Measurements from ENCODE around the gene NF2.

NF2 gene

DNA sequence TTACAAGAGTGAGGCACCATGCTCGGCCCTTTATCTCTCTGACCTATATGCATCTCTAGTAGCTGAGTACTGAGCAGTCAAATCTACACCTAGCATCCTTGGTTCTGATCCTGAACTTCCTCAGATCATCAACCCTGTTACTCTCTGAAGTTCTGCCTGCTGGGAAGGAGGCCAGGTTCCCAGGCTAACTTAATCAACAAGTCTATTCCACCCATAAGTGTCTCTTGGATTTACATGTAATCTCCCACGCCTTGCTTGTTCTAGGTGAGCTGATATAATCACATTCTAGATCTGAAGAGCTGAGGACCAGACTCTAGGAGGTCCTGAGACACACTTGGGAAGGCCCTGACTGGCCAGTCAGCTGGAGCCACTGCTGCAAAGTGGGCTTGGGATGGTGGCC, 138.5 kb downstream of the NF2 start:
- DNase-seq (ENCODE audit: low read depth, low spot score), result no peak

GRCh38 chr22:29742326-29742725, 138.9 kb downstream of the NF2 start:
- DNase-seq (ENCODE audit: low read depth, low spot score), result no peak

DNA sequence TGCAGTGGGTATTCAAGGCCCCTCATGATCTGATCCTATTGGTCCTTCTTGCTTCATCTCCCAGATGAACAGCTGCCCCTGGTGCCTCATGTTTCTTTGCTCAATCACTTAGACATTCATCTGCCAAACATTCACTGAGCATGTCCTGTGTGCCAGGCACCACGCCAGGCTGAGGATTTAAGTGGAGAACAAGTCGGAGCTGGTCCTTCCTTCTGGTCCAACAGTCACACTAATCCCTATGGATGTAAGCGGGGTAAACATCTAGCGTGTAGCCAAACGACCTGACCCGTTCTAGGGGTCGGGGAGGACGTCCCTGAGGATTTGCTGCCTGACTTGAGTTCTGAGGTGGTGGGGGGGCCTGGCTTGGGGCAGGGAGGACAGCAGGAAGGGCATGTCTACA, 141.5 kb downstream of the NF2 start:
- no peak for DNase-seq (ENCODE audit: low read depth, low spot score)

- DNase-seq (ENCODE audit: low read depth, low spot score), result no peak
These were observed 144.4 kb downstream of the NF2 start for GRCh38 chr22:29747832-29748231.

Measured in ELF-1 (cell line).